ENCODE measurements around the gene PHF24. TPM values are rescaled to one million over a fixed set of nuclear protein-coding genes. Genes with fewer than 3 reads are reported as not detected.
A peak's percentile ranks its signal among the peaks of the same experiment; 100 is the strongest.

Gene PHF24
- total and polyA plus RNA-seq, 10 of the 15 experiments (the other 5 are each of a cell fraction or from before 2014, with no cell fraction given), result 0.02 to 0.04 TPM; not detected in 8

- TF ChIP-seq USF2 (IDR thresholded peaks at IDR 0.05; ENCODE audit: borderline replicate concordance, low read depth, low read length), result no peak
- no peak for TF ChIP-seq MLLT1 (IDR thresholded peaks at IDR 0.05)
- no peak for TF ChIP-seq TCF7 (IDR thresholded peaks at IDR 0.05; ENCODE audit: borderline replicate concordance)
- no peak for TF ChIP-seq NR2F1 (conservative IDR thresholded peaks at IDR 0.05)
- TF ChIP-seq YBX1 (IDR thresholded peaks at IDR 0.05), result no peak
- peak; percentile 10; the same call in 1 of the 2 replicates for TF ChIP-seq SPI1 (IDR thresholded peaks at IDR 0.05; ENCODE audit: borderline replicate concordance, insufficient read depth, low read depth, low read length)
- no peak for TF ChIP-seq CBFB (IDR thresholded peaks at IDR 0.05; ENCODE audit: low read depth)
- no peak for TF ChIP-seq TCF3 (IDR thresholded peaks at IDR 0.05; ENCODE audit: borderline replicate concordance, insufficient read depth, low read depth, low read length)
- TF ChIP-seq MYB (IDR thresholded peaks at IDR 0.05; ENCODE audit: borderline replicate concordance, low read depth, low read length), result no peak
- no peak for TF ChIP-seq HCFC1 (IDR thresholded peaks at IDR 0.05; ENCODE audit: low read length)
- TF ChIP-seq KDM1A (IDR thresholded peaks at IDR 0.05; ENCODE audit: borderline replicate concordance), result no peak
- no peak for TF ChIP-seq ZBTB40 (IDR thresholded peaks at IDR 0.05; ENCODE audit: borderline replicate concordance)
- no peak for TF ChIP-seq EZH2 (IDR thresholded peaks at IDR 0.05; ENCODE audit: borderline replicate concordance, control insufficient read depth, low read depth, low read length)
- 0 out of 2 replicates have a peak, but pooled peaks have one; percentile 17 for TF ChIP-seq BCL11A (IDR thresholded peaks at IDR 0.05; ENCODE audit: low read depth, low read length)
- TF ChIP-seq NKRF (conservative IDR thresholded peaks at IDR 0.05), result no peak
- no peak for TF ChIP-seq PAX8 (IDR thresholded peaks at IDR 0.05)
- no peak for TF ChIP-seq RB1 (IDR thresholded peaks at IDR 0.05; ENCODE audit: borderline replicate concordance)
- TF ChIP-seq HDAC2 (IDR thresholded peaks at IDR 0.05), result no peak
- TF ChIP-seq BHLHE40 (IDR thresholded peaks at IDR 0.05; ENCODE audit: borderline replicate concordance in 1 of 2, low read depth in 2 of 2, low read length in 1 of 2), result peak; percentile 43 to 58; a peak in 1 of 4 replicates
- TF ChIP-seq SP1 (IDR thresholded peaks at IDR 0.05; ENCODE audit: low read depth, low read length), result no peak
- TF ChIP-seq POLR2AphosphoS5 (IDR thresholded peaks at IDR 0.05; ENCODE audit: low read length), result 0 out of 2 replicates have a peak, but pooled peaks have one; percentile 33
- TF ChIP-seq HDGF (IDR thresholded peaks at IDR 0.05), result no peak
- no peak for TF ChIP-seq GABPA (IDR thresholded peaks at IDR 0.05; ENCODE audit: low read depth)
These were observed 35.6 kb downstream of the PHF24 start (continued) for GRCh38 chr9:34993502-34994259.
